BJ (cell line): ENCODE data around the gene PHC3. TPM values are rescaled to one million over a fixed set of nuclear protein-coding genes. Genes with fewer than 3 reads are reported as not detected.

Experiments
- CTCF ChIA-PET: fragments of 350-600 bp; formaldehyde crosslinking; extraction: SDS; loops from one replicate; lab custom pipeline; 2021; ENCODE audit warnings: antibody characterized with exemption, inconsistent platforms; lab: Yijun Ruan, JAX
- POLR2A ChIA-PET: fragments of 300-600 bp; sonication (Branson Sonifier 250); formaldehyde crosslinking; extraction: SDS; loops from one replicate; lab custom pipeline; 2021; ENCODE audit warnings: antibody characterized with exemption; lab: Charles Lee
- DNase-seq: peaks from one replicate; pipeline ENCODE4 v3.0.0-alpha.2; 2011; ENCODE audit warnings: low read depth
- H3K27me3 ChIP-seq: 2 replicates; pipeline ENCODE4 v1.6.0; 2011; ENCODE audit warnings: low read length; ENCODE audit not compliant: control insufficient read depth, insufficient read depth
- H3K36me3 ChIP-seq: 2 replicates; pipeline ENCODE4 v1.5.1; 2011; ENCODE audit warnings: low read length; ENCODE audit not compliant: control insufficient read depth, insufficient read depth
- H3K4me3 ChIP-seq: 2 replicates; pipeline ENCODE4 v1.5.1; 2011; ENCODE audit warnings: low read depth, mild to moderate bottlenecking, control low read depth, low read length
- polyA plus RNA-seq: library from polyadenylated mRNA; depleted of rRNA; stranded (reverse); fragments of >200 nt; gene quantifications from 2 replicates; pipeline ENCODE4 v1.2.3, GENCODE V29; 2011
- TF ChIP-seq, protein P1 (sequence below): IDR thresholded peaks from 2 replicates; pipeline ENCODE4 v1.5.1; 2011; ENCODE audit warnings: low read depth, mild to moderate bottlenecking, control low read depth, inconsistent platforms, low read length, moderate library complexity; ENCODE audit not compliant: insufficient read depth

The PHC3 gene
- polyA plus RNA-seq, 1 experiment = 56.2 TPM

DNA sequence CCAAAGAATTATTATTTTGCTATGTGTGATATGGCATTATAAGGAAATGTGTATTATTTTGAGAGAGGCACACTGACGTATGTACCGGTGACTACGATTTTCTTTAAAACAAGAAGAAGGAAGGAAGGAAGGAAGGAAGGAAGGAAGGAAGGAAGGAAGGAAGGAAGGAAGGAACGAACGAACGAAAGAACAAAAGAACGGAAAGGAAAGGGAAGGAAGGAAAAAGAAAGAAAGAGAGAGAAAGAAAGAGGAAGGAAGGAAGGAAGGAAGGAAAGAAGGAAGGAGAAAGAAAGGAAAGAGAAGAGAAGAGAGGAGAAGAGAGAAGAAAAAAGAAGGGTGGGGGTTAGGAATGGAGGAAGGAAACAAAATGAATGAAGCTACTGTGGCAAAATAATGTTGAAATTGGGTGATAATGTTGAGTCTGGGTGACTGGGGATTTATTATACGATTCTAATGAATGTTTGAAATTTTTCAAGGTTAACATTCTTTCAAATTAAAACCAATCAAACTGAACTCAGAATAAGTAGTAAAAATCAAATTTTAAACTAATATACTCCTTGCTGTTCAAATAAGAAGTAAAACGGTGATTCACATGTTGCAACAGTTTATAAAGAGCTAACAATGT lies 70.3 kb downstream of the PHC3 start:
- no peak overlapping the region for H3K4me3 ChIP-seq
- TF ChIP-seq, protein P1, sequence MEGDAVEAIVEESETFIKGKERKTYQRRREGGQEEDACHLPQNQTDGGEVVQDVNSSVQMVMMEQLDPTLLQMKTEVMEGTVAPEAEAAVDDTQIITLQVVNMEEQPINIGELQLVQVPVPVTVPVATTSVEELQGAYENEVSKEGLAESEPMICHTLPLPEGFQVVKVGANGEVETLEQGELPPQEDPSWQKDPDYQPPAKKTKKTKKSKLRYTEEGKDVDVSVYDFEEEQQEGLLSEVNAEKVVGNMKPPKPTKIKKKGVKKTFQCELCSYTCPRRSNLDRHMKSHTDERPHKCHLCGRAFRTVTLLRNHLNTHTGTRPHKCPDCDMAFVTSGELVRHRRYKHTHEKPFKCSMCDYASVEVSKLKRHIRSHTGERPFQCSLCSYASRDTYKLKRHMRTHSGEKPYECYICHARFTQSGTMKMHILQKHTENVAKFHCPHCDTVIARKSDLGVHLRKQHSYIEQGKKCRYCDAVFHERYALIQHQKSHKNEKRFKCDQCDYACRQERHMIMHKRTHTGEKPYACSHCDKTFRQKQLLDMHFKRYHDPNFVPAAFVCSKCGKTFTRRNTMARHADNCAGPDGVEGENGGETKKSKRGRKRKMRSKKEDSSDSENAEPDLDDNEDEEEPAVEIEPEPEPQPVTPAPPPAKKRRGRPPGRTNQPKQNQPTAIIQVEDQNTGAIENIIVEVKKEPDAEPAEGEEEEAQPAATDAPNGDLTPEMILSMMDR = no peak
- DNase-seq = no peak
- ChIA-PET POLR2A (no interaction called here), CTCF (no interaction called here)
- no peaks in the 10 kb centered on the region for H3K27me3 ChIP-seq
- peaks cover 5% of the 10 kb centered on the region; the same call in 1 of the 2 replicates for H3K36me3 ChIP-seq

DNA sequence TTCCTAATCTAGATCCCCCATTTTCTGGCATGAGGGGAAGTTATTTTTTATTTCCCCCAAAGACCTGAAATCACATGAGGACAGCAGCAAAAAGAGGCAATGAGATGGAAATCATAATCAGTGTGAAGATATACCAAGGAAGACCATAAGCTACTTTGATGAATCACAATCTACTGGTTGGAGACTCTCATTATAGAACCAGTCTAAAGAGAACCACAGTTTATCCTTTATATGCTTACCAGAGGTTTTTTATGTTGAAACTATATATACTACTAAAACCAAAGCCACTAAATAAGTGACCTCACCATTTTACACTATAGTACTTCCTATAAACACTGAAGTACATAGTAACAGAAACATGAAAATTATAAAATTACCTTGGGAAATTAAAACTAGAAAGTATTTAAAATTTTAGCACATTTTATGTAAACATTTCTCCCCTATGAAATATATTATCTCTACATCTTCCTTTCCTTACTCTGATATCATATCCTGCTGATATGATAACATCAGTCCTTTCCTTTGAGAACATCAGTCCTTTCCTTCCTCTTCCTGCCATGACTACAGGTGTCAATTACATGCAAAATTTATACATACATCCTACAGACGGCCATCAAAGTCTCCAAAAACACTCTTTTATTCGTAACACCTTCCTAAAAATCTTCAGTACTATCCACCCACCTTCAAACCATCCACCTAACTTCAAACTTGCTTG lies 71.8 kb downstream of the PHC3 start:
- Histone ChIP-seq H3K4me3 (no peak overlapping the region), H3K36me3 (peaks cover 1% of the 10 kb centered on the region; the same call in 1 of the 2 replicates), H3K27me3 (no peaks in the 10 kb centered on the region)
- TF ChIP-seq, protein P1 = no peak
- POLR2A ChIA-PET = no interaction called here
- CTCF ChIA-PET = no interaction called here
- DNase-seq = no peak

DNA sequence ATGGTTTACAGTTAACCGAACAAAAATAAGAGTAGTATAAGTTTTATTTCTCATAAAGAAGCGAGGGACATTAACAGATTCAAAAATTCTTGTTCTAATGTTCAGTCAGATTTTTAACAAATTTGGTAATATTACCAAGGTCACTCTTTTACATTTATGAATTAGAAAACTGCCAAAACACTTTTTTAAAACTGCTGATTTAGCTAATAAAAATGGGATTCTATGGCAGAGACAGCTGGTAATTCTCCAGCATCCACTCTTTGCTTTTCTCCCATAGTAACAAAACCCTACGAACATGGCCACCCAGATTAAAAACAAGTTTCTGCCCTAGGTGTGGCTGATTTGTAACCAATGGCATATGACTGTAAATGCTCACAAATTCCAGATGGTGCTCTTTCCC lies 72.6 kb downstream of the PHC3 start:
- TF ChIP-seq, protein P1 = no peak
- POLR2A ChIA-PET = no interaction called here
- peaks cover 1% of the 10 kb centered on the region; the same call in 1 of the 2 replicates for H3K36me3 ChIP-seq
- CTCF ChIA-PET = no interaction called here
- DNase-seq = no peak
- H3K27me3 ChIP-seq = no peaks in the 10 kb centered on the region
- no peak overlapping the region for H3K4me3 ChIP-seq

DNA sequence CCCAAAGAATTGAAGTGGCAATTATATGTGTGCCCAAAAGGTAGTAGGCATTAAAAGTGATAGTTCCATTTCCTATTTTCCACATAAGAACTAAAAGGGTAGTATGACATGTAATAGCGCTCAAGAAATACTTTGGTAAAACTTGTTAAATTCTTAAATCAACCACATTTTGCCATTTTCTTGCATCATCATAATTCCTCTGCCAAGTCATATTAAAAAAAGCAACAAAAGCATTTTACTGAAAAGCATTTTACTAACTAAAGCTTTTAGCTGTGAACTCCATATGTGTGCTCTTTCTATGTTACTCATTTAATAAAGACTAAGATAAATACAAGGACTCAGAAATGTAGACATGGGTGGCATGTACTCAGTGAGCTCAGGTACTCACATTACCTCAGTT lies 73.6 kb downstream of the PHC3 start:
- ChIA-PET CTCF (interaction anchor here (1.2 kb wide), 1 partner anchor 8 kb away, joined by 3 read pairs; no protein-coding TSS in a partner anchor), POLR2A (interaction anchor here (0.6 kb wide), 1 partner anchor 33 kb away, joined by 3 read pairs; no protein-coding TSS in a partner anchor)
- peak; percentile 35 for DNase-seq
- TF ChIP-seq, protein P1 = no peak
- peaks cover 4% of the 10 kb centered on the region for H3K36me3 ChIP-seq
- H3K4me3 ChIP-seq = no peak overlapping the region
- no peaks in the 10 kb centered on the region for H3K27me3 ChIP-seq

DNA sequence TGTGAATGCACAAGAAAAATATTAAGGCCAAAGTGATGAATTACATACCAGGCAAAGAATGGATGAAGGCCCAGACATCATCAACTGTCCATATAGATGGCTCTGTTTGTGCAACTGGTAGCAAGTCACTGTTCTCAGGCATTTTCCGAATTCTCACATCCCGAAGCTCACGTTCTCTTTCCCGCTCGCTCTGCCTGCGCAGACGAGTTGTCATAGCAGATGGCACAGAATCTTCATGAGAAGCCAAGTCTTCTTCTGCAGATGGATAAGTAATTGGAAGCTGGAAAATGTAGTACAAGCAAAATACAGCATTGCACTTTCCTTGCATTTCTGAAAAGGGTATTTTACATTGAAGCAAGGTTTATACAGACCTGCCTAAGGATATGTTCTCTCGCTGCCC lies 79.1 kb downstream of the PHC3 start:
- TF ChIP-seq, protein P1 = no peak
- CTCF ChIA-PET = interaction anchor here (2.3 kb wide), 1 partner anchor 8 kb away, joined by 8 read pairs; no protein-coding TSS in a partner anchor

More for the DNA sequence above, 79.1 kb downstream of the PHC3 start:
- no peaks in the 10 kb centered on the region for H3K27me3 ChIP-seq
- peaks cover 7% of the 10 kb centered on the region for H3K36me3 ChIP-seq
- POLR2A ChIA-PET = no interaction called here
- H3K4me3 ChIP-seq = no peak overlapping the region
- DNase-seq = no peak
